HG03558 (cell line): ENCODE results near the gene MECR.
"Not testable (repeated sequence)": the region's sequence is repeated elsewhere in the genome, so short reads cannot be mapped to it uniquely, and the experiment has no call there.

Source experiments
- ATAC-seq: cut with Tn5 transposase; IDR thresholded peaks from one replicate; pipeline ENCODE4 v1.9.1; 2021; ENCODE audit warnings: moderate number of reproducible peaks; ENCODE audit not compliant: unreplicated experiment; ENCODE audit errors: extremely low read depth

MECR gene

DNA sequence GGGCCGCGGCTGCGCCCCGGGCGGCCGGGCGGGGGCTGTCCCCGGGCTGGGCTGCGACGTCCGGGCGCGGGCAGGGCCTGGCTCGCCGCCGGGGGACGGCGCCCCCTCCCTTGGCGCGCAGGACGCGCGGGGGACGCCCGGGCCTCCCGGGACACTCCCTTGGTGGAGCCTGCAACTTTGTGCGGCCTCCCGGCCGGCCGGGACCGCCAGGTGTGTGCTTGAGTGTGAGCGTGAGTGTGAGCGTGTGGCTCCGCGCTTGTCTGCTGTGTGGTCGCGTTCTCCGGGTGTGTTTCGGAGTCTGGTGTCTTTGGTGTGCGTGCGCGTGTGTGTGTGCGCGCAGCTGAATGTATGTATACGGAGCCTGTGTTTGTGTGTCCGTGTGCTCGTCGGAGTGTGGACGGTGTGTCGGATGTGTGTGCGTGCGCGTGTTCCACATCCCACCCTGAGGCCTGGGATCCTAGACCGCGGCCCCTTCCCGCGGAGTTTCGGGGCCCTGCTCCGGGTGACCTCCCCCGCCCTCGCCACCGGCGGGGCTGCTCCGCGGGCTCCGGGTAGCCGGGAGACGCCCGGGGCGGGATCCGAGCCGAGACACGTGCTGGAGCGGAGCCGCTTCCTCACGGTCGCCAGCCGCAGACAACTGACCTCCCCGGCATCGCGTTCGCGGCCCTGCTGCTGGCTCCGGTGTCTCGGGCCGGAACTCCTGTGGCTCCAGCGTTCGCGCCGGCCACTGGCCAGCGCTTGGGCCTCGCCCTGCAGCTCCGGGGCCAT is 7.3 kb upstream of the MECR start:
- ATAC-seq = no peak

DNA sequence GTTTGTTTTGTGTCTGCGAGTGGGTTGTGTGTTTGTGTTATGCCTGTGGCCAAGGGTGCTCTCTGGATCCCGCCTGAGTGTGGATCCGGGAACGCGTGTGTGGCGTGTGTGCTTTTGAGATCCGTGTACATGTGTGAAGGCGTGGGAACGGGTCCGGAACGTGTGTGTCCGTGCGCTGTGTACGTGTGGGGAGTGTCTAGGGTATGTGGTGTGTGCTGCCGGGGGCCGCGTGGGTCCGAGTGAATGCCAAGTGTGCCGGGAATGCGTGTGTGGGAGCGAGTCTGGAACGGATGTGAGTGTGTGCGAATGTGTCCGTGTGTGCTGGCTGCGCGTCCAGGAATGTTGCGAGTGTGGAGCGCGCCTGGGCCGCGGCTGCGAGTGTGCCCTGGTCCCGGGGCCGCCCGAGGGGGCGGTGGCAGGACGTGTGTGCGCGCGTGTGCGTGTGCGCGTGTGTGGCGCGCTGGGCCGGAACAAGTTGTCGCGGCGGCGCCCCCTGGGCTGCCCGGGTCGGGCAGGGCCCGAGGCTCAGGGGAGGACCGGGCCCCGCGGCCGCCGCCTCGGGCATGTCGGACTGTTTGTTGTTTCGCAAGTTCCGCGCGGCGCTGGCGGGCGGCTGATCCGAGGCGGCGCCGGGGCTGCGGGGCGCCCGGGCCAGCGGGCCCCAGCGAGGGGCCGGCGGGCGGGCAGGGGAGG is 6.5 kb upstream of the MECR start:
- ATAC-seq = no peak

DNA sequence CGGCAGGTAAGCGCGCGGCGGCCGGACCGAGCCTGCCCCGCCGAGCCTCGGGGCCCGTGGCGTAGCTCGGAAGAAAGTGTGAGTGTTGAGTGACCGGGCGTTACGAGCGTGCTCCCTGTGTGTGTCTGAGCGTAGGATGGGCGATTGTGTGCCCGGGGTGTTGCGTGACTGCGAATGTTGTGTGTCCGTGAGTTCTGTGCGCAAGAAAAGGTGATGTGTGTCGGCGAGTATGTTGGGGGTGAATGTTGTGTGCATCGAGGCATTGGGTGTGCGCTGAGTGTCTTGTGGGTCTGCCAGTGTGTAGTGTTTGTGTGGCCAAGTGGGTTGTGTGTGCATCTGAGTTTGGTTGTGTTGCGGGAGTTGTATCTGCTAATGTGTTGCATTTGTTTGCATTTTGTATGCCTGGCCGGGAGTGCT is 6.0 kb upstream of the MECR start:
- no peak for ATAC-seq

DNA sequence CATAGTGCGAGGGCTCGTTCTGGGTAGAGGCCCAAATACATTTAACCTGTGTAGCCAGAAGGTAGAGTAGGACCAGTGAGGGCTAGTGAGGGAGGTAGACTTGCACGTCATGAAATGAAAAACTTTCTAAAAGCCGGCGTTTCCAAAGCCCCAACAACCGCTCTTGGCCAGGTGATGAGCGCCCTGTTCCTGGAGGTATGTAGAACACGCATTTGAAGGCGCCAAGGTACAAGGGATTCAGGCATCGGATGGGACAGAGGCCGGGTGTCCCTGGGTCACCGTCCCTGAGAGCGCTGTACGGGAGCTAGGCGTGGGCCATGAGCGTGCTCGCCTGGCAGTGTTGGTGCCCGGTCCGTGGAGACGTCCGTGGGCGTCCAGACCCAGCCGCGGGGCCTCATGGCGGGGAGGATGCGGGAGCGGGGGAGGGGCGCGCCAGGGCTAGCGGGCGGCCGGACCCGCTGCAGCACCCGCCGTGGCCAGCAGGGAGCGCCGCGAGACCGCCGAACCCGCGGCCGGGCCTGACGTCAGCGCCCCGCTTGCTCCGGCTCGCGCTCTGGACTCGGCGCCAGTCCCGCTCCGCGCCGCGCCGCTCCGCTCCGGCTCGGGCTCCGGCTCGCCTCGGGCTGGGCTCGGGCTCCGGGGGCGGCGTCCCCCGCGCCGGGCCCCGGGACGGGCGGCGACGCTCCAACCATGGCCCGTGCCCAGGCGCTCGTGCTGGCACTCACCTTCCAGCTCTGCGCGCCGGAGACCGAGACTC is 5.4 kb upstream of the MECR start, which contains the start of gene PTPRU:
Gene PTPRU, plus strand, starts transcription at position 568 of the 757 bp plus-strand sequence. Its CDS starts 123 bp downstream, at position 691.
- no peak for ATAC-seq

DNA sequence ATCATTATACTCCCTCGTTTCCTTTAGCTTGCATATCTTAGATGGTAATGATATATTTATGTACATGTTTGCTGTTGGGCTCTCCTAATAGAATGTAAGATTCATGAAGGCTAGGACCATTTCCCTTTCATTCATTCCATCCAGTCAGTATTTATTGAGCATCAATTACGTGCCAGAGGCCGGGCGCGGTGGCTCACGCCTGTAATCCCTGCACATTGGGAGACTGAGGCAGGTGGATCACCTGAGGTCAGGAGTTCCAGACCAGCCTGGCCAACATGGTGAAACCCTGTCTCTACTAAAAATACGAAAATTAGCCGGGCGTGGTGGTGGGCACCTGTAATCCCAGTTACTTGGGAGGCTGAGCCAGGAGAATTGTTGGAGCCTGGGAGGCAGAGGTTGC is 4.1 kb upstream of the MECR start:
- not testable (repeated sequence) for ATAC-seq

DNA sequence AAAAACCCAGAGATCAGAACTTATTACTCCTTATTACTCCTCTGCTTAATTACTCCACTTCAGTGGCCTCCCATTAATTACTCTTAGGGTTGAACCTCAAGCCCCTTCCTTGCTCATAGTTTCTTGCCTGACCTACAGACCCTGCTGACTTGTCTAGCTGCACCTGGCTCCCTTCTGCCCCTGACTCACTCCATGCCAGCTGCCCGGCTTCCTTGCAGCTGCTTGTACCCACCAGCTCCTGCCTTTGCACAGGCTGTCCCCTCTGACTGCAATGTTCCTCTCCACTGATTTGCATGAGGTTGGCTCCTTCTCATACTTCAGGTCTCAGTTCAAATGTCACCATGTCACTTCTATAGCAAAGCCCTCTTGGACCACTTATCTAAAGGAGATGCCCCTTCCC is 3.7 kb upstream of the MECR start:
- no peak for ATAC-seq

DNA sequence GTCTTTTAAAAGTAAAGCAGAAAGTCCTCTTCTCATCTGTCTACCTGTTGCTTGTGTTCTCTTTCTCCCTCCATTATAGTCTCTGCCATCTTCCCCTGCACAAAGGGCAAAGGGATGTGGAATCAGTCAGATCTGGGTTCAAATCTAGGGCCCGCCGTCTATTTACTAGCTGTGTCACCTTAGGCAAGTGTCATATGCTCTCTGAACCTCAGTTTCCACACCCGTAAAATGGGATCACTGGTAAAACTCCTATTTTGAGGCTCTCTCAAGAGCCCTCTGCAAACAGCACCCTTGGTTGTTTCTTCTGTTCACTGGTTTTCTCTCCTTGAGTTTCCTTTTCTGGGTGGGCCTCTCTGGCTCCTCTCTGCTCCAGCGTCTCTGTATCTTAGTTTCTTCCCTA is 3.0 kb upstream of the MECR start:
- ATAC-seq = no peak

DNA sequence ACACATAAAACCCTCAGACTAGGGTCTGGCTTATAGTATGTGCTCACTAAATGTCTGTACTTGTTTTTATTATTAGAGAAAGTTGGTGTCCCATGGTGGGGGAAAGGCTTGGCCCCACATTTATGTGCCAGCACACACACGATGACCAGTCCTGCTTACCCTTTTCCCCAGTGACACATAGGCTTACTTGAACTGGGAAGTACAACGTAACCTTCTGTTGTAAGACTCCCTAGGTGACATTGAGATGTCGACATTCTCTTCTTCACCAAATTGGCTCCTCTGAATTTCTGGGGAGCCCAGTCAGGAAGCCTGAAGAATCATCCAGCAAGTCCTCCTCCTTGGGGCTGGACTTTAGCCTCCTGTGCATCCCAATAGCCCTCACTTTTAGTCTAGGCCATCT is 1.7 kb upstream of the MECR start:
- ATAC-seq = no peak

DNA sequence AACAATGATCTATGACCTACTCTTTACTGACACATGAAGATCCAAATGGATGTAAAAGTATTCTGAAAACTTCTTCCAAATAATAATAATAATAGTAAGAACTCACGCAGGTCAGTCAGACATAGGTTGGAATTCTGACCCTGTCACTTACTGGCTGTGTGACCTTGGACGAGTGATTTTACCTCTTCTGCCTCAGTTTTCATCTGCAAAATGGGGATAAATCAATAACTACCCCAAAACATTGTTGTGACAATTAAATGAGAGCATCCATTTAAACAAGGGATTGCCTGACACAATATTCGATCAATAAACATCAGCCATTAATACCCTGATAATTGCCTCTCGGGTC is 556 bp downstream of the MECR start:
- no peak for ATAC-seq

DNA sequence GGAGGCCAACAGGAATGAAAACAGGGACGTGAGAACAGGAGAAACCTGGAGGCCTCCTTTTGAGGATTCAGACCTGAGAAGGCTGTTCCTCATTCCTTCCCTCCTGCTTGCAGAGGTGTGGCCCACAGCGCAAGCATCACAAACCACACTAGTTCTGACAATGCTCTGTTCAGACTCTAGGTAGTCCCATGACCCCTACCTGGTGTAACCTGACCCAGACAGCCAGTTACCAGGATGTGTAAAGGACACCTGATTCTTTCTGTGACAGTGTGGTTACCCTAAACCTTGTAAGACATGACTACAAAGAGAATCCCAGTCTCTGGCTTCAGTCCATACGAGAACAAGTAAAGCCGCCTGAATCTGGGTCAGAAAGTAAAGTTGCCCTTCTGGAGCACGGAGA is 3.2 kb downstream of the MECR start:
- no peak for ATAC-seq

DNA sequence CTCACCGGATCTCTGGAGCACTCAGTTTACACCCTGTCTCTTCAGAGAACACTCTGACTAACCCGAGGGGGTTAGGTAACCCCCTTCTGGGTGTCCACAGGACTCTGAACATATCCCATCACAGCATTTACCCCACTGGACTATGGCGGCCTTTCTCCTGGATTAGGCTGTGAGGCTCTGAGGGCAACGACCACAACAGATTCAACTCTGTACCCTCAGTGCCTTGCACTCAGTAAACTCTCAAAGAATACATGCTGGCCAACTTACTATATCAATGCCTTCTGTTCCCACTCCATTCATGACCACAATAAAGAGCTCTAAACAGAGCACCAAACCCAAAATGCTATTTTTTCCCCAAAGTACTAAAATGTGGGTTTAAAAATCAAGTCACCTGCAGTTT is 5.4 kb downstream of the MECR start:
- ATAC-seq = no peak

DNA sequence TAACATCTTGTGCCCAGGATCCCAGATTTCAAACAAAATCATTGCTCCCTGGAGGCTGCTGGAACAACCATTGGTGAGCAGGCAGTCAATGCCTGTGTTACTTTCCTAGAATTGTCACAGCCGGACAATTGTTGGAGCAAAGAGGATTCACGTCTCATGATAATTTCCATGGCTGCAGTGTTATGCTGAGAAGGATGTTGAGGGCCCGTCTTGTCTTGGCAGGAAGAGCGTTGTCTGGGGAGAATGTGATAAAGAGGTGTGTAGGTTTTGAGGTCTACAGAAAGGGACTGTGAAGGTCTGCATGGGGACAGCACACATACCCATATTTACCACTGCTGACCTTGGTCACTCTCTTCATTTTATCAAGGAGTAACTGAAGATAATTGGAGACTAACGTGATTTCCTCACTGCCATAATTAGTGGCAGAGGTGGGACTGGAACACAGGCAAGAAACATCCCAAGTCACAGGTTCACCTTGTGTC is 6.3 kb downstream of the MECR start:
- ATAC-seq = no peak

DNA sequence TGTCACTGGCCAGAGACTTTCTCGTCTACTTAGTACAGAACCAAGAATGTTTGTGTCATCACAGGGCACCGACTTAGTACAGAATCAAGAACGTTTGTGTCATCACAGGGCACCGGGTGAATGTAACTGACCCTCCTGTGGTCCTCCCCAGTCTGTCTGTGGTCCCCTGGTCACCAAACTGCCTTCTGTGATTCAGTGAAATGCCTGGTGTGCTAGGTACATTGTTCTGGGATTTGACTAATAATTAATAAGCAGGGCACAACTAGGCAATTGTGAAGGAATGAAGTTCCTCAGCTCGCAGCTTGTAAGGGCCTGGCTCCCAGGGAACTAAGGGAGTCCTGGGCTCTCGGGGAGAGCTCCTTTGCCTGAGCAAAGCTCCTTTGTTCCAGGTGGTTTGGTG is 7.2 kb downstream of the MECR start:
- ATAC-seq = no peak

DNA sequence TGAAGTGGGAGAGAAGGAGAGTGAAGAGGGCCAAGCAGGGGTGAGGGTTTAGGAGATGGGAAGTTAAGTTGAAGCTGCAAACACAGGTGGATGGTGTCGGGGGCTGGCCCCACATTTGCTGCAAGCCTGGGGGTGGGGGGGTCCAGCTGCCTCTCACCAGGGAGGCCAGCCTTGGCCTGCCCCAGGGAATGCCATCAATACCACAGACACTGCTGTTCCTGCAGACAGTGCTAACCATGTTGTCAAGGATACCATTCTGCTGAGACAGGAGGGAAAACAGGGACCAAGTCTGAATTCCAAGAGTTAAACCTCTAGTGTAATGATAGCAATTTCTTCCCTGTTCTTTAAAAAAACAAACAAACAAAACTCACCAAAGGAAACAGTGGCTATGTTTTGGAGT is 8.0 kb downstream of the MECR start:
- no peak for ATAC-seq

DNA sequence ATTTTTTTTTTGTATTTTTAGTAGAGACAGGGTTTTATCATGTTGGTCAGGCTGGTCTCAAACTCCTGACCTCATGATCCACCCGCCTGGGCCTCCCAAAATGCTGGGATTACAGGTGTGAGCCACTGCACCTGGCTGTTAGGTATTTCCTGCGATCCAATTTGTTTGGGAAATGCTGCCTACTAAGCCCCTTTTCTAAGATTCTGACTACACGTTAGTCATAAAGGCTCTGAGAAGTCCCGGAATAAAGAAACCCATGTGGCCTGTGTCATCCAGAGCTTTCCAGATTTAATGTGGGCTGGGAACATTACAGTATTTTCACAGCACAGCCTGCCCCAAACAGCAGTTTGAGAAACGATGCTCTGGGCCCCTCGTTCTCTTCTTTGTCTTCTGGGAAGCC is 8.5 kb downstream of the MECR start:
- not testable (repeated sequence) for ATAC-seq

DNA sequence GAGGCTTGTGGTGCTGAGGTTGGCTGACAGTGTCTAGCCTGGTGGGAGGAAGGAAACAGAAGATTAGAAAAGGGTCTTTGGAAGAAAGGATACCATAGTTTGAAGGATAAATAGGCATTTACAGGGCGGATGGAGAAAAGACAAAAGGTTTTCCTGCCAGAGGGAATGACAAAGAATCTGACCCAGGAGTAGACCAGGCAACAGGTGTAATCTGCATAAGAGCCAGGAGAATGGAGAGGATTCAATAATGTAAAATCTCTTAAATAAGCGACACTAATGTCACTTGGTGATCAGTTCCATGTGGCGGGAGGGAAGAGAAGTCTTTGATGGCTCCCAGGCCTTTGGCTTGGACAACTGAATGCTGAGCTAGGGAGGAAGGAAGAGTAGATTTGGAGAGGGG is 9.4 kb downstream of the MECR start:
- no peak for ATAC-seq

DNA sequence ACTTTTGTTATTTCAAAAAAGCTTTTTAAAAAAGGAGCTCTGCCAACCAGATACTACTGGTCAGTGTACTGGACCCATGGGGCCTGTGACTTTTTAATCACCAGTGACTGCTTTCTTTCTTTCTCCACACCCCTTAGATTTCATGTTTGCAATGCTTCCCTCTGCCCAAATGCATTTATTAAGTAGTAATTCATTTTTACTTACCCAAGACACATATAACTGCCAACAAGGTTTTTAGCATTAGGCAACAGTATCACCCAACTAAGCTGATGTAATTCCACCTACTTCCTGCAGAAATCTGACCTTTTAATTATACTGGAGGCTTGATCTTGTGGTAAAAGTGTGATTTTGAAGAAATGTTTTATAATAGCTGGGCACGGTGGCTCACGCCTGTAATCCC is 12.5 kb downstream of the MECR start:
- ATAC-seq = no peak

DNA sequence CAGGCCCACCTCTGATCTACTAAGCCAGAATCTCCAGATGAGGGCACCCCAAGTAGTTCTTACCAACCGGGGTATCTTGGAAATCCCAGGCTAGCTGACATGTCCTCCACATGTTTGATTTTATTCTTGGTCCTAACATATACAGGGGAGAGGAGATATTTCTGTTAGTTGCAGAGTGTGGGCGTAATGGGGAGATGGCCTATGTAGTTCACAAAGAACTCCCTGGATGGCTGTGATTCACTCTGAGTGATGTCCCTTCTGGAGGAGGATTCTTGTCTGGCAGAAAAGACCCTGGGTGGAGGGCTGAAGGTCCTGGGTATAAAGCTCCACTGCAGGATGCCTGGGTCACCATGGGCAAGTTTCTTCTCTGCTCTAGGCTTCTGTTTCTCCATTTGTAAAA is 13.1 kb downstream of the MECR start:
- ATAC-seq = no peak

DNA sequence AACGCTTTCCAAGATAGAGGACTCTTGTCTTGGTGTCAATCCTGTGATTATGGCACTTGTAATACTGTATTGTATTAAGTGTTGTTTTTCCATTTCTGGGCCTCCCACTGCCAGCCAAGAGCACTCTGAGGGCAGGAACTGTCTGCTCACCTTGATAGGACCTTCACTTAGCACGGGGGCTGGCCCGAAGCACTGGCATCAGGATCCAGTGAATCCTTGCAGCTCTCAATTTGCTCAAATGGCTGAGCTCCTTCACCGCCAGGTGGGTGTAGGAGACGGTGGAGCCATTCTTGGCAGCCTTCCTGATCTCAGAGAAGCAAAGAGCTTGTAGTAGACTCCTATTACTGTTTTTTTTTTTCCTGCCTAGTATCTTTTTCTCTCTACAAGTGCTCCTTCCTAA is 17.7 kb downstream of the MECR start:
- no peak for ATAC-seq

DNA sequence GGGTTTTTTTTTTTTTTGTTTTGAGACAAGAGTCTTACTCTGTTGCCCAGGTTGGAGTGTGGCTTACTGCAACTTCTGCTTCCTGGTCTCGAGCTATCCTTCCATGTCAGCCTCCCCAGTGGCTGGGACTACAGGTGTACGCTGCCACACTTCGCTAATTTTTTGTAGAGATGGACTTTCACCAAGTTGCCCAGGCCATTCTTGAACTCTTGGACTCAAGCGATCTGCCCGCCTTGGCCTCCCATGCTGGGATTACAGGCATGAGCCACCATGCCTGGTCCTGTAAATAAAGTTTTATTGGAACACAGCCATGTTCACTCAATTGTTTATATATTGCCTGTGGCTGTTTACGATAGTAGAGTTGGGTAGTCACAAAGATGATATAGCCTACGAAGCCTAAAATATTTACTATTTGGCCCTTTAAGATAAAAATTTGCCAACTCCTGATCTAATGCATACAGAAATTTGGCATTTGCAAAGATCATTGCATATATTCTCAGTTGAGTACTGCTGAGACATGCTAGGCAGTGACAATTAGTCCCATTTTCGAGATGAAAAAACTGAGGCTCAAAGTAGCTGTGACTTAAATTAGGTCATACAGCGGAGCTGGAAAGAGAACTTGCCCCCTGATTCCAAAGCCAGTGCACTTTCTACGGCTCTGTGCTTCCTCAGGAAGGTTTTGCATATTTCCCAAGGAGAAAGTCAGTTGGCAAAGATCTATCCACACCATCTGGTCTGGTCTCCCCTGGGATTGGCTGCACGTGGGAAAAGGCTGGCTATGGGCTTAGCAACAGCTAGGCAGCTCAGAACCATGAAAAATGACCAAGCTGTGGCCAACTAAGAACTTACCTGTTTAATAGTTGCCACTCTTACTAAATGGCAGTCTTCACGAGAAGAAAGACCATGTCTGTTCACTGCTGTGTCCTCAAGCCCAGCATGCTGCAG is 19.4 kb downstream of the MECR start:
- ATAC-seq = no peak
